Measurements from ENCODE around the gene DCTN5.
"Not testable (repeated sequence)": the region's sequence is repeated elsewhere in the genome, so short reads cannot be mapped to it uniquely, and the experiment has no call there.

The DCTN5 gene

GRCh38 chr16:23712976-23713375, 71.7 kb downstream of the DCTN5 start, which contains the start of gene ERN2:
ERN2 (minus strand) TSS chr16:23713222; CDS start chr16:23713187, 35 bp downstream.
- no peak for DNase-seq (ENCODE audit: low spot score)

GRCh38 chr16:23716484-23716883, 75.2 kb downstream of the DCTN5 start:
- DNase-seq (ENCODE audit: low spot score), result no peak
- TF ChIP-seq CTCF (IDR thresholded peaks at IDR 0.05; ENCODE audit: extremely low read depth, missing control alignments), result no peak

More at GRCh38 chr16:23712976-23713375, 71.7 kb downstream of the DCTN5 start, which contains the start of gene ERN2:
- no peak for TF ChIP-seq CTCF (IDR thresholded peaks at IDR 0.05; ENCODE audit: extremely low read depth, missing control alignments)

GRCh38 chr16:23722613-23723240, 81.5 kb downstream of the DCTN5 start:
- not testable (repeated sequence) for DNase-seq (ENCODE audit: low spot score)

GRCh38 chr16:23724096-23724784, 83.0 kb downstream of the DCTN5 start:
- TF ChIP-seq CTCF (IDR thresholded peaks at IDR 0.05; ENCODE audit: extremely low read depth, missing control alignments), result no peak

GRCh38 chr16:23724785-23725131, 83.5 kb downstream of the DCTN5 start:
- no peak for TF ChIP-seq CTCF (IDR thresholded peaks at IDR 0.05; ENCODE audit: extremely low read depth, missing control alignments)
- DNase-seq (ENCODE audit: low spot score), result no peak

More at GRCh38 chr16:23724096-23724784, 83.0 kb downstream of the DCTN5 start:
- no peak for DNase-seq (ENCODE audit: low spot score)

GRCh38 chr16:23726710-23727109, 85.4 kb downstream of the DCTN5 start:
- TF ChIP-seq CTCF (IDR thresholded peaks at IDR 0.05; ENCODE audit: extremely low read depth, missing control alignments), result no peak
- DNase-seq (ENCODE audit: low spot score), result no peak

Measured in GM20000 (cell line).